Right lung (tissue), 5 donors: ENCODE data around the gene DMRT3. TPM values are rescaled to one million over a fixed set of nuclear protein-coding genes. Genes with fewer than 3 reads are reported as not detected.

Source experiments
- DNase-seq, 2 donors: peaks; one replicate each; pipeline ENCODE4 v3.0.0-alpha.2; 2013
- polyA plus RNA-seq, 5 donors: library from polyadenylated mRNA; unstranded; fragments of 120-200 nt; gene quantifications; one replicate each; pipeline versions ENCODE4 v1.2.1 to v1.2.3, GENCODE V29; 2013; ENCODE audit warnings: inconsistent platforms in 1 of 5, low replicate concordance in 1 of 5; ENCODE audit not compliant: insufficient read length in 5 of 5, insufficient read depth in 1 of 5

DMRT3 gene
- polyA plus RNA-seq, 5 donors: 0.08 TPM; not detected in 4

GRCh38 chr9:970151-970996 lies 6.1 kb upstream of the DMRT3 start:
- DNase-seq: no peak

GRCh38 chr9:971901-972500 lies 4.5 kb upstream of the DMRT3 start:
- DNase-seq: no peak

DNA sequence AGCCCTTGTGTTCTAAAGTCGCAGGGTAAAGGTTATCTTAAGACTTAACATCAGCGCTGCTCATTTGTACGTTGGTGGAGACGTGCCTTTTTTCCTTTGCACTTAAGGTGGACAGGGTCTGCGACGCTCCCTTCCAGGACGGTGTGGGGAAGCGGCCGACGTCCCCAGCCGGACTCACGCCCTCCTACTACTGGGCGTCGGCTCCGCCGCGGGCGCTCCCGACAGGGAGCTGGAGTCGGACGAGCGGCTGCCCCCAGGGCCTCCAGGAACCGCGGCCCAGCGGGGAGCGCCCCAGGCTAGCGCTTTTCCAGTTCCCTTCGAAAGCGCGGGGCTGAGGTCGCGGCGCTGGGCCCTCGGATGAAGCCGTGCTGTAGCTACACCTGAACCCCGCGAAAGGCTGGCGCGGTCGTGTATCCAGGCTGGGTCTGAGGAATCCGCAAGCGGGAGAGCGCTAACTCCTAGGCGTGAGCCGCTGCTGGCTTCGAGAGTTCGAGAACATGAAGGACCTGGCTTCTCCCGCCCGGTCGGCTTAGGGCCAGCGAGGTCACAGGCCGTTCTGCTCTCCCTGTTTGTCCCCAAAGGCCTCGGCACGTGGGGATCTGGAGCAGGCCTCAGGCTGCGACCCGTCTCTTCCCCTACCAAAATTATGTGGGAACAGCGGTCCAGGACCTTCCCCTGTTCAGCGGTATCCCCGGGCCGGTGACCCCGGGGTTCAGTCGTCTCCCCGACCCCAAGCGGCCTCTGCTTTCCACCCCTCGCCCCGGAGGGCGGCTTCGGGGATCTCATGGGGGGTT lies 3.8 kb upstream of the DMRT3 start:
- no peak for DNase-seq

DNA sequence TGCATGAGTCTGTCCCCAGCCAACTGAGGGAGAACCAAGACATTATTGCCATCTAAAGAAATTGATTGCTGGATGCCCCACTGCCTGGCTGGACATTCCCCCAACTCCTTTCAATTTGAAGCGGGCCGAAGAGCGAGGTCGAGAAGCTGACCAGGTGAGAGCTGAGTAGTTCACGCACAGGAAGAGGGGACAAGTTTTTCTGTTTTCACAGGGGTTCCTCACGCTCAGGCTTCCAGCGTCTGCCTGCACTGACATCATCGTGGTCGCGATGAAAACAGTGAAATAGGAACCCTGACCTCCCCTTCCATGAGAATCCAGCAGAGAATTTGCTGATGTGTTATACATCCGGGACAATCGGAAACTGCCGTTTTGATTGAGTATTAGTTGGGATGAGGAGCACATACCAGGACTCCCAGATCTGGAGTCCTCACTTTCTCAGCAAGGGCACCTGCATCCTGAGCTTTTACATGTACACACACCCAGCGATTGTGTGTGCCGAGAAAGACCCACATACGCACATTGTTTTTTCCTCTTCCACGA lies 3.1 kb upstream of the DMRT3 start:
- DNase-seq: no peak

DNA sequence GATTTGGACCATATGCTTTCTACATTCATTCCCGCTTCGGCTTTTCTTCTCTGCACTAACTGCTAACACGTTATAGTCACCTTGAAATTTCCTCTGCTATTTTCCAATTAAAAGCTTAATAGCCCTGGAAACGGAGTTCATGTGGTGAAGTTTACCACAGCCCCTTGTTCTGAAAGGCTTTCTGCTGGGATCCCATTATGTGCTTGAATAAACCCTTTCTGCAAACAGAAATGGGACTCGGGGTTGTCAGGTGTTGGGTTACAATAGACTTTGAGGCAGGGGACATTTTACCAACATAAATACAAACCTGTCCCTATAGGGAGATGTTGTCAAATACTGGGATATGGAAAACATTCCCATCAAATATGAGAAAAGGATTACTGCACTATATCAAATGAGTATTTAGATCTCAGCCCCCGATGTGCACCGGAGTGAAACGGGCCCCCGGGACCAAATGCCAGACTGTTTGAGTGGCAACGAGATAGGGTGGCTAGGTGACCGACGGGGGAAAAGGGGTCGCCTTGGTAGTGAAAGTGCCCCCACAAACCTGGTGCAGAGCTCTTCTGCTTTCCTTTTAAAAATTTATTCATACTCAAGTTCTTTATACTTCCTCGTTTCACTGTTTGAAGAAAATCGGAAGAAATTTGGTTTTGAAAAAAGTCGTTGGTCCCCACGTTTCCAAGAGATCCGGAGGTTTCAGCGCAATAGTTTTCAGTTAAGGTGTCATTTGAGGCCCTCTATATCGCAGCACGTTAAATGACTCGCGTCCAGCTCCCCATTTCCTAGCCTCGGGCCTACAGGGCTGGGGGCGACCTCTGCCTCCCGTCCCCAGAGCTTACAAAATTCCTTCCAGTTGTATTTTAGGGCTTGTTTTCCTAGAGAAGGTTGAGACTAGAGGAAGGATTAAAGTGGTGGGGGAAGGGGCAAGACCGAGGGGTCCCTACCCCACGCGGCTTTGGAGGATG lies 2.1 kb upstream of the DMRT3 start:
- no peak for DNase-seq

- no peak for DNase-seq
These were observed 1.3 kb upstream of the DMRT3 start for GRCh38 chr9:974996-975739.

DNA sequence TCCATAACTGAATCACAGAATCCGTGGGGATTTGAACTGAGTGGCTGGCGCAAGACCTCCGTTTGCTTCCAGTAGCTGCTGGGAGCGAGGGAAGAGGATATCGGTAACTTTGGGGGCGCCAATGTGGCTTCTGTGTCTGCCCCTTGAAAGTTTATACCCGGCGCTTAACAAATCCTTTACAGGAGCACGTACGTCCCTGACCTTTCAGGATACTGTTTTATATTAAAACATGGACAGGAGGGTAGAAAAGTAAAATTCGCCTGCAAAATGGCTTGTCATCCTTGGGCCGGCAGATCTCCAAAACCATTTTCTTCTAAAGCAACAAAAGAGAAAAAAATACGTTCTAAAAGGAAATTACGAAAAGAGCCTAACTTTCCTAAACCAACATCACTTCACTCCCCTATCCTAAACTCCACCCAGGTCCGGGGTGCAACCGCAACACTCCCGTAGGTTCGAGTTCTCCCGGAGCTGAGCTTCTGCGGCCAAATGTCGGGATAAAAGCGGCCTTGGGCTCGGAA lies 656 bp upstream of the DMRT3 start:
- no peak for DNase-seq

DNA sequence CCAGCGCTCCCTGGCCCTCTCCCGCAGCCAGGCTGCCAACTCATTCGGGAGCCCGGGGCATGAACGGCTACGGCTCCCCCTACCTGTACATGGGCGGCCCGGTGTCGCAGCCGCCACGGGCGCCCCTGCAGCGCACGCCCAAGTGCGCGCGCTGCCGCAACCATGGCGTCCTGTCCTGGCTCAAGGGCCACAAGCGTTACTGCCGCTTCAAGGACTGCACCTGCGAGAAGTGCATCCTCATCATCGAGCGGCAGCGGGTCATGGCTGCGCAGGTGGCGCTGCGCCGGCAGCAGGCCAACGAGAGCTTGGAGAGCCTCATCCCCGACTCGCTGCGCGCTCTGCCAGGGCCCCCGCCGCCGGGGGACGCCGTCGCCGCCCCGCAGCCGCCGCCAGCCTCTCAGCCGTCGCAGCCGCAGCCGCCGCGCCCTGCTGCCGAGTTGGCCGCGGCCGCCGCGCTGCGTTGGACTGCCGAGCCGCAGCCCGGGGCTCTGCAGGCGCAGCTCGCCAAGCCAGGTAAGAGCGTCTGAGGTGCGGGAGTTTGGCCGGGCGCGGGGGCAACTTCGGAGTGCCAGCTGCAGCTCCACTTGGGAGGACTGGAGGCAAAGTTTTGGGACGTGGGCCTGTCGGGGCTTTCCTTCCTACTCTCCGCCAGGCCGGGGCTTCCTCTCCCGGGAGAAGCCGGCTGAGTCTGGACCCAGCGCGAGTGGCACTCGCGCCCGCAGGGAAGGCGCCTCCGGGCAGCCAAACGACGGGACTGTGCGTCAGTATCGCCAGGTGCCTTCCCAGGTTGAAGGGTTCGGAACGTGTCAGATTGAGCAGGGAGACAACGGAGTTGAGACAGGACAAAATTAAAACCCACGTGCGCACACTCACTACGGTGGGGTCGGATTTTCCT lies 735 bp downstream of the DMRT3 start:
- no peak for DNase-seq

GRCh38 chr9:977838-978830 lies 1.7 kb downstream of the DMRT3 start:
- DNase-seq: no peak

GRCh38 chr9:979983-980382 lies 3.5 kb downstream of the DMRT3 start:
- no peak for DNase-seq

DNA sequence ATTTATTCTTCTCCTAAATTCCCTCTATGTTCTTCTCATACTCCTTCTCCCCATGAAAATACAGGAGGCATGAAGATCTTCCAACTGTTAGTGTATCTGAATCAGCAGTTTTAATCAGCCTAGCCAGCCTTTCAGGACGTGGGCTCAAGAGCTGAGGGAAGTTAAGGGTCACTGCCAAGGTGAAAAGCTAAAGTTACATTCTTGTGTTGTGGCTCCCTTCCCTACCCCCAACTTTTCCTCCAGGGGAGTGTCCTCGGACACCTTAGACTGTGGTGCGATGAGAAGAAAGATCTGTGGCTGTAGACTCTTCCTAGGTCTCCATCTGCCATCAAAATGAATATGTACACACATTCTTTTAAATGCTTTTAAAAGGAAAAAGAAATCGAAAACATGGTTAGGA lies 4.2 kb downstream of the DMRT3 start:
- no peak for DNase-seq

GRCh38 chr9:981491-981898 lies 5.0 kb downstream of the DMRT3 start:
- no peak for DNase-seq

DNA sequence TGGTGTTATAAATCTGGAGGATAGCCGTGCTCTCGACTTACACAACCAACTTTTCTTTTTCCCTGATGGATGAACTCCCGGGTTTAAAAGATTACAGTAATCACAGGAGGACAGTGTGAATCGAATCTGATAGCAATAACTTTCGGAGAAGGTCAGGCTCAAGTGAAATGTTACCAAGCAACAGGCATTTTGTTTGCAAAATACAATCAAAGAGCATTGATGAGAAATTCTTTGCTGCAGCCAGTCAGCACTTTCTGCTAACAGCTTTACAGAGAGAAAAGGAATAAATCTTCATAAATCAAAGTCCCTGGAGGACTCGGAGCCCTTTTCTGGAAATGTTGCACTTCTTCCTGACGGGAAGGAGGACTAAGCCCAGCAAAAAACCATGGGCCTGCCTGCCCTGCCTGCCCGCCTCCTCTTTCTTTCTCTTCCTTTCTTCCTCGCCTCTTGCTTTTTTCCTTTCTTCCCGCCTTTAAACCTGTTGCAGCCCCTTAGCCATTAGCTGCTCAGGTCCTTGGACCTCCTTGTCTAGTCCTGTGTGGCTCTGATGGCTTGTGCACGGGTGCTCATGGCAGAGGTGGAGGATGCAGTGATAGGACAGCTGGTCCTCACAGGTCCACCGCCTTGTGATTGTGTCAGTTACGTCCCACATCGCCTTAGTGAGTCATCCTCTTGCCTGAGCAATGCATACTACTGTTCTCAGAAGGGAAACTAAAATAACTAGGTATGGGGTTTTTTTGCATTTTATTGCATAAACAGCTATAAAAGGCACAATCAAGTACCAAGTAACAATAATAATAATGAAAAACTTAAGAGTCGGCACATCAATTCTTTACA lies 6.2 kb downstream of the DMRT3 start:
- no peak for DNase-seq

- DNase-seq: no peak
These were observed 17.6 kb downstream of the DMRT3 start for GRCh38 chr9:994005-994404.

DNA sequence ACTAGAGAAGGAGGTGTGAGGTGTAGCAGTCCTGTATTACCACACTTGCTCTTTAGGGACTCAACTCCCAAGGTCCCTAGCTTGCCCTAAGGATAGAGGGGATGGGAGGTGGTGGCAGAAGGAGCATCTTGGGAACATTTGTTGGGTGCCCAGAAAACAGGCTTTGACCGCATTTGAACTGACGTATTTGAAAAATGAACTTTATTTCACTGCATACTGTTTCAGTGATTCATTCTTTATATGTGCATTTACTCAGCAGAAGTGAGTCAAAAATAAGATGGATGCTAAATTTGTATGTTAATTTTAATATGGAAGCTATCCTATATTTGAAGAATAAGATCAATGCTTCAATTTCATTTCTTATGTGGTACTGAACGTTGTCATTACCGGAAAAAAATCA lies 18.7 kb downstream of the DMRT3 start:
- DNase-seq: no peak

DNA sequence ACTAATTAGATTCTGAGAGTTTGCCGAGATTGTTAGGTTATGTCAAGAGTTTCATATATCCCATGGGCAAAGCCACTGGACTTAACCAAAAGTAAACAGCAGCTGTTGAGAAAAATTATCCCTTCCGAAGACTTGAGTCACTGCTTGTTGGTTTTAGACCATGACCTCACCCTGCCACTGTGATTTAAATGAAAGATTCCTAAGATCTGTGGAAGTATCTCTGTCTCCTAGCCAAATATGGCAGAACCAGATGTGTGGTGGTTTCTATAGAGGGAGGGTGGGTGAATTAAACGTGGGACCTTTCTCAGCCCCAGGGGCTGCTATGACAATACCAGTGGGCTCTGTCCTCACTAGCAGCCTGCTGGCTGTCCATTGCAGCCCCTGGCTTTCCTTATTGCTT lies 19.3 kb downstream of the DMRT3 start:
- DNase-seq: no peak
